GM23338 (cell line): Measurements from ENCODE around the gene PEAK3. TPM values are rescaled to one million over a fixed set of nuclear protein-coding genes. Genes with fewer than 3 reads are reported as not detected.

Experiments
- ATAC-seq: fragments of 200-7000 bp; cut with Tn5 transposase; 3 replicates; pipeline ENCODE4 v1.9.1; 2020
- DNase-seq: peaks from one replicate; pipeline ENCODE4 v3.0.0-alpha.2; 2015; ENCODE audit warnings: low spot score
- H2AFZ ChIP-seq: fragments of 200-600 bp; sonication (generic); 2 replicates; pipeline ENCODE4 v1.8.0; 2016; ENCODE audit warnings: antibody characterized with exemption, mild to moderate bottlenecking, moderate library complexity
- H3F3A ChIP-seq: fragments of 200-600 bp; sonication (generic); replicated peaks from 2 replicates; pipeline ENCODE4 v1.8.0; 2017; ENCODE audit warnings: antibody characterized with exemption, mixed run types, low read depth
- H3K27ac ChIP-seq: fragments of 200-600 bp; sonication (generic); 2 replicates; pipeline ENCODE4 v1.6.1; 2016; ENCODE audit warnings: low read depth
- H3K27me3 ChIP-seq: fragments of 200-600 bp; sonication (generic); 2 replicates; pipeline ENCODE4 v1.8.0; 2016; ENCODE audit warnings: mild to moderate bottlenecking, mixed run types, moderate library complexity; ENCODE audit not compliant: insufficient read depth
- H3K36me3 ChIP-seq: fragments of 200-600 bp; sonication (generic); 2 replicates; pipeline ENCODE4 v1.8.0; 2016; ENCODE audit warnings: mild to moderate bottlenecking; ENCODE audit not compliant: insufficient read depth
- H3K4me1 ChIP-seq: fragments of 200-600 bp; sonication (generic); 2 replicates; pipeline ENCODE4 v1.8.0; 2016; ENCODE audit warnings: mild to moderate bottlenecking, moderate library complexity; ENCODE audit not compliant: insufficient read depth
- H3K4me2 ChIP-seq: fragments of 200-600 bp; sonication (generic); 2 replicates; pipeline ENCODE4 v1.7.1; 2017; ENCODE audit warnings: mixed run types
- H3K4me3 ChIP-seq: fragments of 200-600 bp; sonication (generic); 2 replicates; pipeline ENCODE4 v1.6.1; 2016; ENCODE audit warnings: mixed run types
- H3K79me2 ChIP-seq: fragments of 200-600 bp; sonication (generic); replicated peaks from 2 replicates; pipeline ENCODE4 v1.8.0; 2017; ENCODE audit warnings: mild to moderate bottlenecking; ENCODE audit not compliant: insufficient read depth
- H3K9me2 ChIP-seq: fragments of 200-600 bp; sonication (generic); 2 replicates; pipeline ENCODE4 v1.8.0; 2017; ENCODE audit not compliant: insufficient read depth
- H4K20me1 ChIP-seq: fragments of 200-600 bp; sonication (generic); replicated peaks from 2 replicates; pipeline ENCODE4 v1.8.0; 2017; ENCODE audit warnings: mild to moderate bottlenecking; ENCODE audit not compliant: insufficient read depth
- H3K27ac Mint-ChIP-seq: 2 replicates; pipeline ENCODE4 v1.8.0; 2020; ENCODE audit warnings: inconsistent platforms, mild to moderate bottlenecking, moderate library complexity, mixed read lengths
- H3K27me3 Mint-ChIP-seq: 3 replicates; pipeline ENCODE4 v1.8.0; 2022; ENCODE audit warnings: low read depth, mild to moderate bottlenecking, moderate library complexity, mixed read lengths, inconsistent platforms; ENCODE audit not compliant: insufficient read depth, poor library complexity
- H3K36me3 Mint-ChIP-seq: 3 replicates; pipeline ENCODE4 v1.8.0; 2021; ENCODE audit warnings: low read depth, mild to moderate bottlenecking, inconsistent platforms, moderate library complexity, mixed read lengths
- H3K4me1 Mint-ChIP-seq: 3 replicates; pipeline ENCODE4 v1.8.0; 2020; ENCODE audit warnings: mild to moderate bottlenecking, inconsistent platforms, mixed read lengths
- H3K4me3 Mint-ChIP-seq: 3 replicates; pipeline ENCODE4 v1.8.0; 2021; ENCODE audit warnings: moderate library complexity, mild to moderate bottlenecking, inconsistent platforms, mixed read lengths
- H3K9me3 Mint-ChIP-seq: 3 replicates; pipeline ENCODE4 v1.8.0; 2020; ENCODE audit warnings: moderate library complexity, mild to moderate bottlenecking, inconsistent platforms, mixed read lengths
- CREB1 ChIP-seq: fragments of 250-450 bp; sonication (Bioruptor Pico); IDR thresholded peaks from 2 replicates; pipeline ENCODE4 v1.5.0; 2020; ENCODE audit warnings: low read depth, mild to moderate bottlenecking, moderate library complexity
- CTCF ChIP-seq, 2 experiments: fragments of 200-600 bp in 1 of 2; sonication (generic) in 1 of 2; conservative IDR thresholded peaks; 2 replicates each; pipeline versions ENCODE4 v1.5.1 to v1.6.1; 2016 to 2017; ENCODE audit warnings: antibody characterized with exemption in 2 of 2, low read depth in 2 of 2, mild to moderate bottlenecking in 2 of 2, moderate library complexity in 1 of 2
- ETS1 ChIP-seq: IDR thresholded peaks from 2 replicates; pipeline ENCODE4 v1.6.1; 2016; ENCODE audit warnings: antibody characterized with exemption
- EZH2 ChIP-seq: fragments of 200-600 bp; sonication (generic); IDR thresholded peaks from one replicate; pipeline ENCODE4 v1.8.0; 2017; ENCODE audit warnings: antibody characterized with exemption, mild to moderate bottlenecking, low read depth; ENCODE audit not compliant: unreplicated experiment
- EZH2phosphoT487 ChIP-seq: fragments of 200-600 bp; sonication (generic); IDR thresholded peaks from one replicate; pipeline ENCODE4 v1.8.1; 2018; ENCODE audit warnings: antibody characterized with exemption; ENCODE audit not compliant: unreplicated experiment
- NANOG ChIP-seq: IDR thresholded peaks from 2 replicates; pipeline ENCODE4 v1.6.1; 2016; ENCODE audit warnings: antibody characterized with exemption, borderline replicate concordance
- polyA plus RNA-seq: library from polyadenylated mRNA; unstranded; fragments of >200 nt; fragmentation: Nextera tagmentation; extraction: Ambion mirVana; gene quantifications from 2 replicates; pipeline ENCODE4 v1.2.1, GENCODE V29; 2016
- total RNA-seq: library from RNA; depleted of rRNA; stranded (reverse); fragments of >200 nt; shearing (Covaris generic); gene quantifications from 2 replicates; pipeline ENCODE4 v1.2.3, GENCODE V29; 2014
- TF ChIP-seq, protein P1 (sequence below): IDR thresholded peaks from one replicate; pipeline ENCODE4 v1.6.1; 2018; ENCODE audit warnings: antibody characterized with exemption; ENCODE audit not compliant: unreplicated experiment
- TF ChIP-seq, protein P2 (sequence below): fragments of 250-450 bp; sonication (Bioruptor Pico); IDR thresholded peaks from 2 replicates; pipeline ENCODE4 v1.5.0; 2020; ENCODE audit warnings: mild to moderate bottlenecking, moderate library complexity

PEAK3 gene
- total and polyA plus RNA-seq, 2 experiments from 2014 or later, result not detected

- TF ChIP-seq, protein P1, sequence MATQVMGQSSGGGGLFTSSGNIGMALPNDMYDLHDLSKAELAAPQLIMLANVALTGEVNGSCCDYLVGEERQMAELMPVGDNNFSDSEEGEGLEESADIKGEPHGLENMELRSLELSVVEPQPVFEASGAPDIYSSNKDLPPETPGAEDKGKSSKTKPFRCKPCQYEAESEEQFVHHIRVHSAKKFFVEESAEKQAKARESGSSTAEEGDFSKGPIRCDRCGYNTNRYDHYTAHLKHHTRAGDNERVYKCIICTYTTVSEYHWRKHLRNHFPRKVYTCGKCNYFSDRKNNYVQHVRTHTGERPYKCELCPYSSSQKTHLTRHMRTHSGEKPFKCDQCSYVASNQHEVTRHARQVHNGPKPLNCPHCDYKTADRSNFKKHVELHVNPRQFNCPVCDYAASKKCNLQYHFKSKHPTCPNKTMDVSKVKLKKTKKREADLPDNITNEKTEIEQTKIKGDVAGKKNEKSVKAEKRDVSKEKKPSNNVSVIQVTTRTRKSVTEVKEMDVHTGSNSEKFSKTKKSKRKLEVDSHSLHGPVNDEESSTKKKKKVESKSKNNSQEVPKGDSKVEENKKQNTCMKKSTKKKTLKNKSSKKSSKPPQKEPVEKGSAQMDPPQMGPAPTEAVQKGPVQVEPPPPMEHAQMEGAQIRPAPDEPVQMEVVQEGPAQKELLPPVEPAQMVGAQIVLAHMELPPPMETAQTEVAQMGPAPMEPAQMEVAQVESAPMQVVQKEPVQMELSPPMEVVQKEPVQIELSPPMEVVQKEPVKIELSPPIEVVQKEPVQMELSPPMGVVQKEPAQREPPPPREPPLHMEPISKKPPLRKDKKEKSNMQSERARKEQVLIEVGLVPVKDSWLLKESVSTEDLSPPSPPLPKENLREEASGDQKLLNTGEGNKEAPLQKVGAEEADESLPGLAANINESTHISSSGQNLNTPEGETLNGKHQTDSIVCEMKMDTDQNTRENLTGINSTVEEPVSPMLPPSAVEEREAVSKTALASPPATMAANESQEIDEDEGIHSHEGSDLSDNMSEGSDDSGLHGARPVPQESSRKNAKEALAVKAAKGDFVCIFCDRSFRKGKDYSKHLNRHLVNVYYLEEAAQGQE, result no peak
- TF ChIP-seq NANOG (no peak), ETS1 (no peak), EZH2 (no peak), CTCF (conservative IDR thresholded peaks at IDR 0.05; ENCODE audit: low read depth in 2 of 2) (no peak)
Measured at GRCh38 chr19:2248136-2249009, 33.6 kb downstream of the PEAK3 start (continued).

DNA sequence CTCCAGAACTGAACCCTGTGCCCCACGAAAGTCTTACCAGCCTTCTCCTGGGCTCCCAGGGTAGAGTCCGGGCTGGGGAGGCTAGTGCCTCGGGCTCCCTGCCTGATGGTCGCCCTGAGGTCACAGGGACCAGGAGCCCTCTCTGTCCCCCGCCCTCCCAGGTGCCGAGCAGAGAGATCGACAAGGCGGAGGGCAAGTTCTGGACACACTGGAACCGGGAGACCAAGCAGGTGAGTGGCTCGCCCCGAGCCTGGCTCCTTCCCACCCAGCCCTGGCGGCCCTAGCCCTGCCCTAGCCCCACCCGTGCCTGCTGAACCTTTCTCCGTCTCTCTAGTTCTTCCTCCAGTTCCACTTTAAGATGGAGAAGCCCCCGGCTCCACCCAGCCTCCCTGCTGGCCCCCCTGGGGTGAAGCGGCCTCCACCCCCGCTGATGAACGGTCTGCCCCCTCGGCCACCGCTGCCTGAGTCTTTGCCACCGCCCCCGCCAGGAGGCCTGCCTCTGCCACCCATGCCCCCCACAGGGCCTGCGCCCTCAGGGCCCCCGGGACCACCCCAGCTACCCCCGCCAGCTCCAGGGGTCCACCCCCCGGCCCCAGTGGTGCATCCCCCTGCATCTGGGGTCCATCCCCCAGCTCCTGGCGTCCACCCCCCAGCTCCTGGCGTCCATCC, 34.4 kb downstream of the PEAK3 start:
- H3F3A ChIP-seq, result no peaks in the 10 kb centered on the region
- no peak overlapping the region for H2AFZ ChIP-seq
- Mint-ChIP-seq H3K4me1 (no peaks in the 10 kb centered on the region), H3K4me3 (no peak overlapping the region), H3K27me3 (peaks cover 19% of the 10 kb centered on the region), H3K27ac (no peak overlapping the region), H3K36me3 (peaks cover 37% of the 10 kb centered on the region), H3K9me3 (no peaks in the 10 kb centered on the region)
- no peaks in the 10 kb centered on the region for H3K9me2 ChIP-seq
- H3K79me2 ChIP-seq, result peaks cover 13% of the 10 kb centered on the region
- H3K4me1 ChIP-seq, result 0 out of 2 replicates have a peak, but pooled peaks cover 1% of the 10 kb centered on the region
- H3K4me2 ChIP-seq, result no peak overlapping the region
- peaks cover 13% of the 10 kb centered on the region for H3K36me3 ChIP-seq
- H3K27ac ChIP-seq, result no peak overlapping the region
- H3K4me3 ChIP-seq, result no peak overlapping the region
- H3K27me3 ChIP-seq, result peaks cover 3% of the 10 kb centered on the region; the same call in 1 of the 2 replicates
- ATAC-seq (no peak), DNase-seq (no peak)
- peaks cover 11% of the 10 kb centered on the region for H4K20me1 ChIP-seq
- TF ChIP-seq EZH2, result no peak
- no peak for TF ChIP-seq EZH2phosphoT487
- no peak for TF ChIP-seq CREB1 (CRISPR knock-in tag)
- TF ChIP-seq, protein P2, sequence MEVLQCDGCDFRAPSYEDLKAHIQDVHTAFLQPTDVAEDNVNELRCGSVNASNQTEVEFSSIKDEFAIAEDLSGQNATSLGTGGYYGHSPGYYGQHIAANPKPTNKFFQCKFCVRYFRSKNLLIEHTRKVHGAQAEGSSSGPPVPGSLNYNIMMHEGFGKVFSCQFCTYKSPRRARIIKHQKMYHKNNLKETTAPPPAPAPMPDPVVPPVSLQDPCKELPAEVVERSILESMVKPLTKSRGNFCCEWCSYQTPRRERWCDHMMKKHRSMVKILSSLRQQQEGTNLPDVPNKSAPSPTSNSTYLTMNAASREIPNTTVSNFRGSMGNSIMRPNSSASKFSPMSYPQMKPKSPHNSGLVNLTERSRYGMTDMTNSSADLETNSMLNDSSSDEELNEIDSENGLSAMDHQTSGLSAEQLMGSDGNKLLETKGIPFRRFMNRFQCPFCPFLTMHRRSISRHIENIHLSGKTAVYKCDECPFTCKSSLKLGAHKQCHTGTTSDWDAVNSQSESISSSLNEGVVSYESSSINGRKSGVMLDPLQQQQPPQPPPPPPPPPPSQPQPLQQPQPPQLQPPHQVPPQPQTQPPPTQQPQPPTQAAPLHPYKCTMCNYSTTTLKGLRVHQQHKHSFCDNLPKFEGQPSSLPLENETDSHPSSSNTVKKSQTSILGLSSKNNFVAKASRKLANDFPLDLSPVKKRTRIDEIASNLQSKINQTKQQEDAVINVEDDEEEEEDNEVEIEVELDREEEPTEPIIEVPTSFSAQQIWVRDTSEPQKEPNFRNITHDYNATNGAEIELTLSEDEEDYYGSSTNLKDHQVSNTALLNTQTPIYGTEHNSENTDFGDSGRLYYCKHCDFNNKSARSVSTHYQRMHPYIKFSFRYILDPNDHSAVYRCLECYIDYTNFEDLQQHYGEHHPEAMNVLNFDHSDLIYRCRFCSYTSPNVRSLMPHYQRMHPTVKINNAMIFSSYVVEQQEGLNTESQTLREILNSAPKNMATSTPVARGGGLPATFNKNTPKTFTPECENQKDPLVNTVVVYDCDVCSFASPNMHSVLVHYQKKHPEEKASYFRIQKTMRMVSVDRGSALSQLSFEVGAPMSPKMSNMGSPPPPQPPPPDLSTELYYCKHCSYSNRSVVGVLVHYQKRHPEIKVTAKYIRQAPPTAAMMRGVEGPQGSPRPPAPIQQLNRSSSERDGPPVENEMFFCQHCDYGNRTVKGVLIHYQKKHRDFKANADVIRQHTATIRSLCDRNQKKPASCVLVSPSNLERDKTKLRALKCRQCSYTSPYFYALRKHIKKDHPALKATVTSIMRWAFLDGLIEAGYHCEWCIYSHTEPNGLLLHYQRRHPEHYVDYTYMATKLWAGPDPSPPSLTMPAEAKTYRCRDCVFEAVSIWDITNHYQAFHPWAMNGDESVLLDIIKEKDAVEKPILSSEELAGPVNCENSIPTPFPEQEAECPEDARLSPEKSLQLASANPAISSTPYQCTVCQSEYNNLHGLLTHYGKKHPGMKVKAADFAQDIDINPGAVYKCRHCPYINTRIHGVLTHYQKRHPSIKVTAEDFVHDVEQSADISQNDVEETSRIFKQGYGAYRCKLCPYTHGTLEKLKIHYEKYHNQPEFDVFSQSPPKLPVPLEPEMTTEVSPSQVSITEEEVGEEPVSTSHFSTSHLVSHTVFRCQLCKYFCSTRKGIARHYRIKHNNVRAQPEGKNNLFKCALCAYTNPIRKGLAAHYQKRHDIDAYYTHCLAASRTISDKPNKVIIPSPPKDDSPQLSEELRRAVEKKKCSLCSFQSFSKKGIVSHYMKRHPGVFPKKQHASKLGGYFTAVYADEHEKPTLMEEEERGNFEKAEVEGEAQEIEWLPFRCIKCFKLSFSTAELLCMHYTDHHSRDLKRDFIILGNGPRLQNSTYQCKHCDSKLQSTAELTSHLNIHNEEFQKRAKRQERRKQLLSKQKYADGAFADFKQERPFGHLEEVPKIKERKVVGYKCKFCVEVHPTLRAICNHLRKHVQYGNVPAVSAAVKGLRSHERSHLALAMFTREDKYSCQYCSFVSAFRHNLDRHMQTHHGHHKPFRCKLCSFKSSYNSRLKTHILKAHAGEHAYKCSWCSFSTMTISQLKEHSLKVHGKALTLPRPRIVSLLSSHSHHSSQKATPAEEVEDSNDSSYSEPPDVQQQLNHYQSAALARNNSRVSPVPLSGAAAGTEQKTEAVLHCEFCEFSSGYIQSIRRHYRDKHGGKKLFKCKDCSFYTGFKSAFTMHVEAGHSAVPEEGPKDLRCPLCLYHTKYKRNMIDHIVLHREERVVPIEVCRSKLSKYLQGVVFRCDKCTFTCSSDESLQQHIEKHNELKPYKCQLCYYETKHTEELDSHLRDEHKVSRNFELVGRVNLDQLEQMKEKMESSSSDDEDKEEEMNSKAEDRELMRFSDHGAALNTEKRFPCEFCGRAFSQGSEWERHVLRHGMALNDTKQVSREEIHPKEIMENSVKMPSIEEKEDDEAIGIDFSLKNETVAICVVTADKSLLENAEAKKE (CRISPR knock-in tag), result no peak
